Activated T-helper 9 cell treated with anti-CD3 and anti-CD28 coated beads, Interleukin-2, amount 50 U/mL, for 16 hours (primary cell): ENCODE data around the gene ELP4.
"Not testable (repeated sequence)": the region's sequence is repeated elsewhere in the genome, so short reads cannot be mapped to it uniquely, and the experiment has no call there.

ENCODE experiments used
- DNase-seq: peaks from one replicate; pipeline ENCODE4 v3.0.0-alpha.2; 2020; ENCODE audit warnings: low read depth

Gene ELP4

DNA sequence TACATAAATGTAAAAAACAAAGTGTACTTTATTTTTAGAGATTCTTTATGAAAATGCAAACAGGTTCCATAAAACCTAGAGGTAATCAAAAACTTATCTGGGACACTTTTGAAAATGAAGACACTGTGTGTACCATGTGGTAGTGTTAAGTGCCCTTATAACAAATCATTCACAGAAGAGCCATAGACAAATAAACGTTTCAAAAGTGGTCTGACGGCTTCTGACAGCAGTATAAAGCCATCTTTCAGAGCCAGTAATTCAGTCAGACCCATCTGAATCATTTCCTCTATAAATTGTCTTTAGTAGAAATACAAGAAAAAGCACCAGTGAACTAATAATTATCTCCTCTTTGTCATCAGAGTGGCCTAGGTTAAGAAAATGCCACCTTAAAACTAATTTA is 201.6 kb downstream of the ELP4 start:
- DNase-seq = no peak

GRCh38 chr11:31712851-31713250 is 203.3 kb downstream of the ELP4 start:
- DNase-seq = no peak

DNA sequence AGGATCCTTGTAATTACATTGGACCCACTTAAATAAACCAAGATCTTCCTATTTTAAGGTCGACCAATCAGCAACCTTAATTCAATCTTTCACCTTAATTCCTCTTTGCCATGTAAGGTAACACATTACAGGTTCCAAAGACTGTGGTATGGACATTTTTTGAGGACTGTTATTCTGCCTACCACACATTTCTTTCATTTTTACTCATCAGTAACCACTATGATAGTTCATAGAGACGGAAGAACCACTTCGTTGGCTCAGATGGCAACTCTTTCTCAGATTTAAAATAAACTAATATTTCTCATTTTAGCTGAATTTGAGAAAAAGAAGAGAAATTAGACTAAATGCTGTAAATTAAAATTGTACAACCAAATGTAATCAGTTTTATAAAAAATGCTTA is 205.3 kb downstream of the ELP4 start:
- DNase-seq = no peak

GRCh38 chr11:31720225-31720624 is 210.7 kb downstream of the ELP4 start:
- no peak for DNase-seq

GRCh38 chr11:31720671-31721365 is 211.3 kb downstream of the ELP4 start:
- no peak for DNase-seq

GRCh38 chr11:31722754-31723153 is 213.2 kb downstream of the ELP4 start:
- no peak for DNase-seq

GRCh38 chr11:31725176-31725575 is 215.6 kb downstream of the ELP4 start:
- no peak for DNase-seq

- DNase-seq = no peak
Observed at GRCh38 chr11:31728432-31728831, 218.9 kb downstream of the ELP4 start.

- no peak for DNase-seq
Observed at GRCh38 chr11:31740131-31740530, 230.6 kb downstream of the ELP4 start.

DNA sequence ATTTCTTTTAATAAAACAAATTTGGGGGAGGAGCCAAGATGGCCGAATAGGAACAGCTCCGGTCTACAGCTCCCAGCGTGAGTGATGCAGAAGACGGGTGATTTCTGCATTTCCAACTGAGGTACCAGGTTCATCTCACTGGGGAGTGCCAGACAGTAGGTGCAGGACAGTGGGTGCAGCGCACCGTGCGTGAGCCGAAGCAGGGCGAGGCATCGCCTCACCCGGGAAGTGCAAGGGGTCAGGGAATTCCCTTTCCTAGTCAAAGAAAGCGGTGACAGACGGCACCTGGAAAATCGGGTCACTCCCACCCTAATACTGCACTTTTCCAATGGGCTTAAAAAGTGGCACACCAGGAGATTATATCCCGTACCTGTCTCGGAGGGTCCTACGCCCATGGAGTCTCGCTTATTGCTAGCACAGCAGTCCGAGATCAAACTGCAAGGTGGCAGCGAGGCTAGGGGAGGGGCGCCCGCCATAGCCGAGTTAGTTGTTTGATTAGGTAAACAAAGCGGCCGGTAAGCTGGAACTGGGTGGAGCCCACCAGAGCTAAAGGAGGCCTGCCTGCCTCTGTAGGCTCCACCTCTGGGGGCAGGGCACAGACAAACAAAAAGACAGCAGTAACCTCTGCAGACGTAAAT is 231.3 kb downstream of the ELP4 start:
- not testable (repeated sequence) for DNase-seq

- DNase-seq = no peak
Observed at GRCh38 chr11:31747581-31747980, 238.0 kb downstream of the ELP4 start.

GRCh38 chr11:31757260-31757835 is 247.8 kb downstream of the ELP4 start:
- no peak for DNase-seq

- DNase-seq = no peak
Observed at GRCh38 chr11:31761636-31762035, 252.1 kb downstream of the ELP4 start.

- DNase-seq = no peak
Observed at GRCh38 chr11:31763296-31763695, 253.7 kb downstream of the ELP4 start.

- DNase-seq = no peak
Observed at GRCh38 chr11:31764261-31764660, 254.7 kb downstream of the ELP4 start.

DNA sequence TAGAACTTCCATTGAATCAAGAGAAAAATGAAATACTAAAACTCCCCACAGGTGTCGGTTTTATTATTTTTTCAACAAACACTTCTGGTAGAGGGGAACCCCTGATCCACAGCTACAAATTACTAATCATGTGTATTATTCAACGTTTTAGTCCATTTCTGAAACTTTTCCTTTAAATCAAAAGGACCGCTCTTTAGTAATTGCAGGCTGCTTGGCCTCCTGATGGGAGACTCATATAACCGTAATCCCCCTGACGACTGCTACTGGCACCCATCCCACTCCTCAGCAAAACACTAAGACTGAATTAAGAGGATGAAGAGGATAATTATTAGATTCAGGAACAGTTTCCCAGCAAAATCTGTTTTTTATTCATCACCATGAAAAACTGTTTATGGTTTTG is 255.2 kb downstream of the ELP4 start:
- DNase-seq = no peak

DNA sequence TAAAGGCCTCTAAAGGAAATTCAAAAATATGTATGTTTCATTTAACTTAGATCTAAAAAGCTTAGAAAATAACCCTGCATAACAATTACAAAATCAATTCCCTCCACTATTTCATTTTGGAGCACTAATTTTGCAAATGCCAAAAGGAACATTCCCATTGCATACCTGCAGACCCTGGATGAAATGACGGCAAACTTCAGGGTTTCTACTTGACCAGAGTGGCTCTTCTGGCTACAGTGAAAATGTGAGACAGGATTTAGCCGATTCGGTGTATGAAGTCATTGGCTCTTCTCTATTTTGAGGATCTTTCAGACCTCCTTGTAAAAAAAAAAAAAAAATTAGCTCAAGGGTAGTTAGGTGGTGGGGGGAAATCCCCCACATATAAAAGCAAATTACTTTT is 257.5 kb downstream of the ELP4 start:
- DNase-seq = no peak

- no peak for DNase-seq
Observed at GRCh38 chr11:31767685-31768084, 258.1 kb downstream of the ELP4 start.

- no peak for DNase-seq
Observed at GRCh38 chr11:31768749-31769640, 259.4 kb downstream of the ELP4 start.

DNA sequence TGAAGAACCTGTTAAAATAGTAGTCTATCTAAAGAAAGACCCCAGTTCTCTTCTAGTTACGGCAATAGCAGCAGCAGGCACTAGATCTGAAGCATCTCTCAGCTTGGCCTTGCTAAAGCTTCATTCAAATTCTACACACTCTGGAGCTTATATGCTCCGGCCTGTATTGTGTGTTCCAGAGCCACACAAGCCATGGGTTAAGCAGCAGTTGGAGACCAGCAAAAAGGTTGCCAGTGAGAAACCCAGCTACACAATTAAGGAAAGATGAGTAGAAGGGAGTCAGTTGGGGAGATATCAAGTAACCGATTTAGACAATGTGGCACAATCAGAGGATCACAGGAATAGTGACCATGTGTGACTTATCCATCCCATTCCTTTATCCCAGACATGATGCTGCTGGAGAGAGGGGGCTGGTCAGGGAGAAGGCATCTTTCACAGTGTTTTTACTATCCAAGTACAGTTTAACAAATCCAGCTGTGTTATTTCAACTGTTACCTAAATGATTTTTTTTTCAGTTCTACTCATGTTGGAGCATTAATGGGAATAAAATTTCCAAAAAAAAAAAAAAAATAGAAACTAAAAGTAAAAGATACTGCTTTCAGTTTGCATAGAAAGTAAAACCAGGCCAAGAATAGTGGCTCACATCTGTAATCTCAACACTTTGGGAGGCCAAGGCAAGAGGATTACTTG is 260.6 kb downstream of the ELP4 start:
- DNase-seq = no peak

DNA sequence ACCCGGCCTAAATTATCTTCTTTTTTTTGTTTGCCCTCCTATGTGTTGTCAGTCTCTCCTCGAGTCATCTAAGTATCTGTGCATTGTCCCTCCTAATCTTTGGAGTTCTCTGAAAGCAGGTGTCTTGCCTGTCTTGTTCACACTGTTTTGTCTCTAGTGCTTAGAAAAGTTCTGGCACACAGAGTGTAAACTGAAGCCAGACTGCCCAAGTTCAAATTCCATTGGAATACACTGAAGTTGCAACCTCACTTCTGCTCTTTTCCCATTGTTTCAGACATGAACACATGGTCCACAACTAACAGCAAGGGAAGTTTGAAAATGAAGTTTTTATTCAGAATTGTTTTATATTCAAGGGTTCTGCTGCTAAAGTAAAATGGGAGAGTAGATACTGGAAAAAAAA is 262.8 kb downstream of the ELP4 start:
- no peak for DNase-seq

DNA sequence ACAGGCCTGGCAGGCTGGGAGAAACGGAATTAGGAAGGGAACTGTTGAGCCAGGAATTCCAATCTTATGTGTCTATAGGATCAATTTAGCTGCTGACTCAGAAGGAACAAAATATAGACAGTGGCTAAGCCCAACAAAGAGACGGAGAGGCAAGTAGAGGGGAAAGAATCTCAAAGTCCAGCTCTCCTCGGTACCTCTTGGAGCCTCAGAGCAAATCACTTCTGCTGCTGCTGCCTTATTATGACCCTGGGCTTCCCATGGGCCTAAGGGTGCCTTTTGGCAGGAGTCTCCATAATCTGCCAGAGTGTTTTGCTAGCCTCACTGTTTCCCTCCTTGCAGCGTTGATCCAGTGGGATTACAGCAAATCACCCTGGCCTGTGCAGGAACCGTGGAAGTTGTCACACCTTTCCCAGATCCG is 269.8 kb downstream of the ELP4 start:
- DNase-seq = no peak
